Neural progenitor cell (in vitro differentiated cells): ENCODE results near the gene CHDH.

Source experiments
- CTCF ChIP-seq: fragments of 200-600 bp; sonication (generic); IDR thresholded peaks from 2 replicates; pipeline ENCODE4 v1.5.1; 2017; ENCODE audit warnings: antibody characterized with exemption, mild to moderate bottlenecking
- EZH2 ChIP-seq: fragments of 200-600 bp; sonication (generic); IDR thresholded peaks from 2 replicates; pipeline ENCODE4 v1.6.1; 2017; ENCODE audit warnings: antibody characterized with exemption, mild to moderate bottlenecking, moderate library complexity
- EZH2phosphoT487 ChIP-seq: fragments of 200-600 bp; sonication (generic); IDR thresholded peaks from 2 replicates; pipeline ENCODE4 v1.6.1; 2017; ENCODE audit warnings: antibody characterized with exemption

- peak; percentile 47 for TF ChIP-seq CTCF
- TF ChIP-seq EZH2, result no peak
- TF ChIP-seq EZH2phosphoT487, result no peak
Measured at GRCh38 chr3:53845103-53845880, 927 bp downstream of the CHDH start.
